ENCODE measurements around the gene ZNF428. TPM values are rescaled to one million over a fixed set of nuclear protein-coding genes. Genes with fewer than 3 reads are reported as not detected.

ZNF428 gene
- total RNA-seq, 4 donors from 2014 or later = 3.0 to 17.1 (median 15.1) TPM

GRCh38 chr19:43641333-43641732 lies 21.9 kb upstream of the ZNF428 start:
- in situ Hi-C loops (cut with MboI; ENCODE audit: low pct_ligation_motif_present in 1 of 4, low pct_unique_long_range_greater_than_20kb in 1 of 4, low sequenced_read_pairs in 3 of 4) (loop anchor here in 1 of 4 donors (10.0 kb wide), 1 partner anchor 87 kb away; no protein-coding TSS in a partner anchor), intact Hi-C loops (cut with DNase I; ENCODE audit: low total_unique reads) (no loop called here)
- Histone ChIP-seq H3K36me3 (no peaks in the 10 kb centered on the region), H3K27me3 (peaks cover 36% of the 10 kb centered on the region), H3K27ac (no peak overlapping the region), H3K9me3 (no peaks in the 10 kb centered on the region), H3K4me1 (peaks cover 6 to 14% (median 10%) of the 10 kb centered on the region in 4 donors), H3K4me3 (no peak overlapping the region)
- WGBS, 2 donors (ENCODE audit: low coverage in 1 of 2) = 71% methylated on average over 2 of the region's 2 CpGs; no CpG with 5 or more reads in 1 of the 2 donors
- TF ChIP-seq CTCF (IDR thresholded peaks at IDR 0.05) (no peak), EP300 (IDR thresholded peaks at IDR 0.05; ENCODE audit: low read depth) (no peak), POLR2AphosphoS5 (IDR thresholded peaks at IDR 0.05) (no peak), POLR2A (IDR thresholded peaks at IDR 0.05) (no peak)
- no peak for DNase-seq

DNA sequence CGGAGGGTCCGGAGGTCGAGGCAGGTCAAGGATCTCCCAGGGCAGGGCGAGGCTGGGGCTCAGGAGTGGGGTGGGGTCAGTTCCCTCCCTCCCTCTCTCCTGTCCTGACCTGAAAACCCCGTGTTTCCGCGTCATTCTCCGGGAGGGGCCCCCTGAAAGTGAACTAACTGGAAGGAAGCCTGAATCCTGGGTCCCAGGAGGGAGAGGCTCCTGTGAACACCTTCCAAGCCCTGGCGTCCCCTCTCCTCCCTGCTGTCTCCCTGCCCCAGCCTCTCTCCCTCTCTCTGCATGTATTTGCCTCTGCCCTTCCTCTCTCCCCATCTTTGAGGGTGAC lies 21.0 kb upstream of the ZNF428 start:
- Histone ChIP-seq H3K27ac (no peak overlapping the region), H3K36me3 (no peaks in the 10 kb centered on the region), H3K27me3 (peaks cover 42% of the 10 kb centered on the region), H3K4me1 (peaks cover 6 to 14% (median 10%) of the 10 kb centered on the region in 4 donors), H3K9me3 (no peaks in the 10 kb centered on the region), H3K4me3 (peak overlapping the region; percentile 40 to 54 (median 50))
- 9% methylated on average over 9 of the region's 9 CpGs; no CpG with 5 or more reads in 1 of the 2 donors for WGBS, 2 donors (ENCODE audit: low coverage in 1 of 2)
- intact Hi-C loops (cut with DNase I; ENCODE audit: low total_unique reads) = no loop called here
- TF ChIP-seq EP300 (IDR thresholded peaks at IDR 0.05; ENCODE audit: low read depth) (no peak), CTCF (IDR thresholded peaks at IDR 0.05) (no peak), POLR2AphosphoS5 (IDR thresholded peaks at IDR 0.05) (no peak), POLR2A (IDR thresholded peaks at IDR 0.05) (no peak)
- in situ Hi-C loops (cut with MboI; ENCODE audit: low pct_ligation_motif_present in 1 of 4, low pct_unique_long_range_greater_than_20kb in 1 of 4, low sequenced_read_pairs in 3 of 4) = loop anchor here in 1 of 4 donors (10.0 kb wide), 1 partner anchor 86 kb away; no protein-coding TSS in a partner anchor
- no peak for DNase-seq

DNA sequence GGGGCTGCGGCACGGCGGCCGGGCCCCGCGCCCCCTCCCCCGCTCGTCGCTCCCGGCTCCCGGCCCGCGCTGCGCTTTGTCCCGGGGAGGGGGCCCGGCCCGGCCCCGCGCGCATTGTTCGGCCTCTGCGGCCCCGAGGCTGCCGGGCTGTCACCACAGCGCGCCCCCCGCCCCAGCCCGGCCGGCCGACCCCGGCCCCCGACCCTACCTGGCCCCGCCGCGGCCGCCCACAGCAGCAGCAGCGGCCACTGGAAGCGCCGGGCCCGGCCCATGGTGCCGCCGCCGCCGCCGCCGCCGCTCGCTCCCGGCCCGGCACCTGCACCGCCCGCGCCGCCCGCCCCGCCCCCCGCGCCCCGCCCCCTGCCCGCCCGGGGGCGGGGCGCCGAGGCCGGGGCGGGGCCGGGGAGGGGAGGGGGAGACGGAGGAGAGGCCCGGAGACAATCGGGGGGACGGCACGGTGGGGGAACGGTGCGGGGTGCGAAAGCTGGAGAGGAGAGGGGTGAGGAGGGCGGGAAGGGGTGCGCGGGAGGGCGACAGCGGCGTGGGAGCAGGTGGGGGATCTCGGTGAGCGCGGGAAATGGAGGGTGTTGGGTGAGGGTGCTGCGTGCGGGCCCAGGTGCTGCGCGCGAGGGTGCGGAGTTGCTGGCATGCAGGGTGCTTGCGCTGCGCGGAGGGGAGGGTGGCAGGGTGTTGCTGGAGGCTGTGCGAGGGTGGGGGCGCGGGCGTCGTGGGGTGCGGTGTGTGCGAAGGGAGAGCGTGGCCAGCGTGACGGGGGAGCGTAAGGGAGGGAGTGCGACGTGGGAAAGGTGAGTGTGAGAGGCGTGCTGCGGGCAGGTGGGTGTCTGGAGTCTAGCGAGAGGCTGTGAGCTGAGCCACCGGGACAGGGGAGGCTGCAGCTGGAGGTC lies 20.3 kb upstream of the ZNF428 start, which contains the start of gene CADM4:
CADM4 (minus strand) TSS at position 332 of the 905 bp plus-strand sequence; CDS start at position 272, 60 bp downstream.
- TF ChIP-seq CTCF (IDR thresholded peaks at IDR 0.05) = no peak
- TF ChIP-seq POLR2A (IDR thresholded peaks at IDR 0.05) = no peak
- no peak for TF ChIP-seq EP300 (IDR thresholded peaks at IDR 0.05; ENCODE audit: low read depth)
- TF ChIP-seq POLR2AphosphoS5 (IDR thresholded peaks at IDR 0.05) = no peak
- no peaks in the 10 kb centered on the region for H3K36me3 ChIP-seq
- no peaks in the 10 kb centered on the region for H3K9me3 ChIP-seq
- H3K4me3 ChIP-seq = peak within 1 kb of the TSS; percentile 40 to 54 (median 50)
- H3K27ac ChIP-seq = peak within 1 kb of the TSS in 2 of 4 donors; percentile 48 to 57
- intact Hi-C loops (cut with DNase I; ENCODE audit: low total_unique reads) (no loop called here), in situ Hi-C loops (cut with MboI; ENCODE audit: low pct_ligation_motif_present in 1 of 4, low pct_unique_long_range_greater_than_20kb in 1 of 4, low sequenced_read_pairs in 3 of 4) (loop anchor here in 1 of 4 donors (10.0 kb wide), 1 partner anchor 85 kb away; no protein-coding TSS in a partner anchor)
- WGBS, 2 donors (ENCODE audit: low coverage in 1 of 2) = 2% methylated on average over 42 of the region's 110 CpGs; no CpG with 5 or more reads in 1 of the 2 donors
- DNase-seq = peak; percentile 44
- peaks cover 6 to 14% (median 10%) of the 10 kb centered on the region in 4 donors for H3K4me1 ChIP-seq
- H3K27me3 ChIP-seq = peaks cover 42% of the 10 kb centered on the region

GRCh38 chr19:43638995-43639518 lies 19.6 kb upstream of the ZNF428 start:
- Histone ChIP-seq H3K36me3 (no peaks in the 10 kb centered on the region), H3K27me3 (peaks cover 42% of the 10 kb centered on the region), H3K27ac (peak overlapping the region in 2 of 4 donors; percentile 30 to 37), H3K9me3 (no peaks in the 10 kb centered on the region), H3K4me3 (peak overlapping the region; percentile 18 to 54 (median 50)), H3K4me1 (peaks cover 6 to 14% (median 10%) of the 10 kb centered on the region in 4 donors)
- TF ChIP-seq POLR2AphosphoS5 (IDR thresholded peaks at IDR 0.05) (no peak), POLR2A (IDR thresholded peaks at IDR 0.05) (no peak), EP300 (IDR thresholded peaks at IDR 0.05; ENCODE audit: low read depth) (no peak), CTCF (IDR thresholded peaks at IDR 0.05) (no peak)
- no peak for DNase-seq
- intact Hi-C loops (cut with DNase I; ENCODE audit: low total_unique reads) (no loop called here), in situ Hi-C loops (cut with MboI; ENCODE audit: low pct_ligation_motif_present in 1 of 4, low pct_unique_long_range_greater_than_20kb in 1 of 4, low sequenced_read_pairs in 3 of 4) (no loop called here)
- 12 to 18% methylated on average over 8 to 13 of the region's 18 CpGs for WGBS, 2 donors (ENCODE audit: low coverage in 1 of 2)

Data from transverse colon (tissue), 4 donors.